ENCODE results near the gene SART1. TPM values are rescaled to one million over a fixed set of nuclear protein-coding genes. Genes with fewer than 3 reads are reported as not detected.
A peak's percentile ranks its signal among the peaks of the same experiment; 100 is the strongest.
"Not testable (repeated sequence)": the region's sequence is repeated elsewhere in the genome, so short reads cannot be mapped to it uniquely, and the experiment has no call there.

Gene SART1
- total RNA-seq, 1 donor from 2014 or later = 64.7 TPM

DNA sequence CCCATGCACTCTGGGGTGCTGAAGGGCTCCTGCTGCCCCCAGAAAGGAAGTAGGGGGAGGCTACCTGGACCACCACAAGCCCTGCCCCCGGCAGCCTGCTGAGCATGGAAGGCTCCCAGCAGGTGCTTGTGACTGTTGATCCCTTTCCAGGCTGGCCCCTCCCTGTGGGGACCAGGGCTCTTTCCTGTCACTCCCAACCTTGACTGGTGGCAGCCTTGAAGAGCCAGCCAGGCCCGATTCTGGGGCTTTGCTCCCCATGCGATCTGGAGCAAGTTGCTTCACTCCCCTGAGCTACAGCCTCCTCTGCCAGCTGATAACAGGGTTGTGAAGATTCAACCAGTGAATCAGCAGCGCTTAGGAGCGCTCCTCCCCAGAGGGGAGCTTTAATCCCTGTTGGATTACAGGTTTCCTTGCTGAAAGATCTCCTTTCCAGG is 45.7 kb downstream of the SART1 start:
- H3K27ac Mint-ChIP-seq (ENCODE audit: unreplicated experiment) = no peak overlapping the region
- TF ChIP-seq, protein P1, sequence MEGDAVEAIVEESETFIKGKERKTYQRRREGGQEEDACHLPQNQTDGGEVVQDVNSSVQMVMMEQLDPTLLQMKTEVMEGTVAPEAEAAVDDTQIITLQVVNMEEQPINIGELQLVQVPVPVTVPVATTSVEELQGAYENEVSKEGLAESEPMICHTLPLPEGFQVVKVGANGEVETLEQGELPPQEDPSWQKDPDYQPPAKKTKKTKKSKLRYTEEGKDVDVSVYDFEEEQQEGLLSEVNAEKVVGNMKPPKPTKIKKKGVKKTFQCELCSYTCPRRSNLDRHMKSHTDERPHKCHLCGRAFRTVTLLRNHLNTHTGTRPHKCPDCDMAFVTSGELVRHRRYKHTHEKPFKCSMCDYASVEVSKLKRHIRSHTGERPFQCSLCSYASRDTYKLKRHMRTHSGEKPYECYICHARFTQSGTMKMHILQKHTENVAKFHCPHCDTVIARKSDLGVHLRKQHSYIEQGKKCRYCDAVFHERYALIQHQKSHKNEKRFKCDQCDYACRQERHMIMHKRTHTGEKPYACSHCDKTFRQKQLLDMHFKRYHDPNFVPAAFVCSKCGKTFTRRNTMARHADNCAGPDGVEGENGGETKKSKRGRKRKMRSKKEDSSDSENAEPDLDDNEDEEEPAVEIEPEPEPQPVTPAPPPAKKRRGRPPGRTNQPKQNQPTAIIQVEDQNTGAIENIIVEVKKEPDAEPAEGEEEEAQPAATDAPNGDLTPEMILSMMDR (conservative IDR thresholded peaks at IDR 0.05) = no peak
- no peak overlapping the region for H3K4me3 Mint-ChIP-seq
- no peaks in the 10 kb centered on the region for H3K27me3 Mint-ChIP-seq (ENCODE audit: low read depth)
- peaks cover 12% of the 10 kb centered on the region for H3K4me1 Mint-ChIP-seq
- peaks cover 4% of the 10 kb centered on the region for H3K36me3 Mint-ChIP-seq (ENCODE audit: low read depth)
- no peaks in the 10 kb centered on the region for H3K9me3 Mint-ChIP-seq
- no peak for DNase-seq (ENCODE audit: low read depth, low spot score)

DNA sequence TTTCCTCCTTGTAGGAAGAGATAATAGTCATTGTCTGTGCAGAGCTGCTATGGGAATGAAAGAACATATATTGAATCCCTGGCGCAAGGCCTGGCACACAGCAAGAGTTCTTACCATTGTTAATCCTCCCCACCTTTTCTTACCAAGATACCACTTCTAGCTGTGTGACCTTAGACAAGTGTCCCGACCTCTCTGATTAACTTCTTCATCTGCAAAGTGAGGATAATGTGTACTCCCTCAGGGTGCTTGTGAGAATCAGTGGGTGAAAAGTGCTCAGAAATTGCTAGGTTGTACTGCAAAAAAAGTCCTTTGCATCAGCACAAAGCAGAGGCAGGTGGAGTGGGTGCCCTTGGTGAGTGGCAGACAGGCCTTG is 46.5 kb downstream of the SART1 start:
- TF ChIP-seq, protein P1 (conservative IDR thresholded peaks at IDR 0.05) = no peak
- peak overlapping the region; percentile 60 for H3K4me3 Mint-ChIP-seq
- H3K27me3 Mint-ChIP-seq (ENCODE audit: low read depth) = no peaks in the 10 kb centered on the region
- H3K27ac Mint-ChIP-seq (ENCODE audit: unreplicated experiment) = no peak overlapping the region
- H3K36me3 Mint-ChIP-seq (ENCODE audit: low read depth) = peaks cover 2% of the 10 kb centered on the region
- H3K9me3 Mint-ChIP-seq = no peaks in the 10 kb centered on the region
- no peak for DNase-seq (ENCODE audit: low read depth, low spot score)
- H3K4me1 Mint-ChIP-seq = peaks cover 6% of the 10 kb centered on the region

DNA sequence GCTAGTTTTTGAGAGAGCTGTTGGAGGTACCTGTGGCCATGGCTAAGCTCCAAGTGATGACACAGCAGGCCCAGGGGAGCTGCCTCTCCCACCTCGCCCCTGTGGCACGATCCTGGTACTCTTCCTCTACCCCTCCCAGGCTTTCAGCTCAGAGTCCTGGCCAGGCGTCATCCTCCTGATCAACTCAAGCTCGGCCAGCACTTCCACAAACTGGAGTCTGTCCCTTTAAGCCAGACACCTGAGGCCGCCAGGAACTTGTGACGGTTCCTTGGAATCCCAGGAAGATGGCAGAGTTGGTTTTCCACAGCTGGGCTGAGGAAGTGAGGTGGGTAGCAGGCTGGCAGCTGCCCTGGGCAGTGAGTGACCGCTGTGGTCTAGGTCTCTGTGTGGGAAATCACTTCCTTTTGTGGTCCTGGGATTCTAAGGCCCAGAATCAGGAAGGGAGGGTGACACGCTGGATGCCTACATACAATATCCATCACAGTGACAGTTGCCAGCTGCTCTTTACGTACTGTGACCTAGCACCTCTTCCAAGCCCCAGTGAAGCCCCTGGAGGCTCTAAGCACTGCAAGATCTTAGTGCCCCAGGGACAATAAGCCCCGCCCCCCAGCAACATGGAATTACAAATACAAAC is 47.1 kb downstream of the SART1 start:
- peaks cover 2% of the 10 kb centered on the region for H3K36me3 Mint-ChIP-seq (ENCODE audit: low read depth)
- TF ChIP-seq, protein P1 (conservative IDR thresholded peaks at IDR 0.05) = no peak
- peak overlapping the region; percentile 60 for H3K4me3 Mint-ChIP-seq
- no peak for DNase-seq (ENCODE audit: low read depth, low spot score)
- H3K27ac Mint-ChIP-seq (ENCODE audit: unreplicated experiment) = no peak overlapping the region
- H3K4me1 Mint-ChIP-seq = peaks cover under 1% of the 10 kb centered on the region
- H3K27me3 Mint-ChIP-seq (ENCODE audit: low read depth) = no peaks in the 10 kb centered on the region
- no peaks in the 10 kb centered on the region for H3K9me3 Mint-ChIP-seq

DNA sequence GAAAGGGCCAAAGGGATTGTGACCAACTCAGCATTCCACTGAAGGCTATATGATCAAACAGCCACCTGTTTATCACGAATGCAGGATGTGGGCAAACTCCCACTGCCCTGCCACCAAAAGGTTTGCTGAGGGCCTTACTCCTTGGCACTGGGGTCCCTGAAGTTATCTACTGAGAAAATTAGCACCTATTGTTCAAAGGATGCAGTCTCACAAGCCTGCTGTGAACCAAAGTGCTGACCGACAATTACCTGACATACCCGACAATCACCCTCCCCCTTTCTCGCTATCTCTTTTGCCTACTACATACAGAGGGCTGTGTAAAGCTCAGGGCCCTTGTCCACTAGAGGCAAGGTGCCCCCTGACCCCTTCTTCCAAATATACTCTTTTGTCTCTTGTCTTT is 48.5 kb downstream of the SART1 start:
- not testable (repeated sequence) for H3K36me3 Mint-ChIP-seq (ENCODE audit: low read depth); H3K4me3 Mint-ChIP-seq; H3K4me1 Mint-ChIP-seq; DNase-seq (ENCODE audit: low read depth, low spot score); H3K9me3 Mint-ChIP-seq; H3K27me3 Mint-ChIP-seq (ENCODE audit: low read depth); H3K27ac Mint-ChIP-seq (ENCODE audit: unreplicated experiment)

DNA sequence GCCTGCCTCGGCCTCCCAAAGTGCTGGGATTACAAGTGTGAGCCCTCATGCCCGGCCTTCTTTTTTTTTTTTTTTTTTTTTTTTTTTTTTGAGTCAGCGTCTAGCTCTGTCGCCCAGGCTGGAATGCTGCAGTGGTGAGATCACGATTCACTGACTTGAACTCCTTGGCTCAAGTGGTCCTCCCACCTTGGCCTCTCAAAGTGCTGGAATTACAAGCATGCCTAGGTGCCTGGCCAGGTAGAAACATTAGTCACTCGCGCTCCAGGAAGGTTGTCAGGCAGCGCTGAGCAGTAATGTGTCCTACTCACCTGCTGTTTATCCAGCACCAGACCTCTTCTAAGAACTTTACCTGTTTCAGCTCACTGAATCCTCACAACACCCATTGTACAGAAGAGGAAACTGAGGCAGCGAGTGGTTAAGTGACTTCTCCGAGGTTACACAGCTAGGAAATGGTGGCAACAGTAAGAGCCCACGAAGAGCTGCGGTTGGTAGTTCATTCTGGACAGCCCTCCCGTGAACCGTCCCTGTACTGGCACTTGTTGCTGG is 49.8 kb downstream of the SART1 start:
- no peak for DNase-seq (ENCODE audit: low read depth, low spot score)
- Mint-ChIP-seq H3K4me3 (no peak overlapping the region), H3K27me3 (ENCODE audit: low read depth) (no peaks in the 10 kb centered on the region), H3K4me1 (no peaks in the 10 kb centered on the region), H3K9me3 (no peaks in the 10 kb centered on the region), H3K36me3 (ENCODE audit: low read depth) (no peaks in the 10 kb centered on the region), H3K27ac (ENCODE audit: unreplicated experiment) (no peak overlapping the region)
- TF ChIP-seq, protein P1 (conservative IDR thresholded peaks at IDR 0.05) = no peak

DNA sequence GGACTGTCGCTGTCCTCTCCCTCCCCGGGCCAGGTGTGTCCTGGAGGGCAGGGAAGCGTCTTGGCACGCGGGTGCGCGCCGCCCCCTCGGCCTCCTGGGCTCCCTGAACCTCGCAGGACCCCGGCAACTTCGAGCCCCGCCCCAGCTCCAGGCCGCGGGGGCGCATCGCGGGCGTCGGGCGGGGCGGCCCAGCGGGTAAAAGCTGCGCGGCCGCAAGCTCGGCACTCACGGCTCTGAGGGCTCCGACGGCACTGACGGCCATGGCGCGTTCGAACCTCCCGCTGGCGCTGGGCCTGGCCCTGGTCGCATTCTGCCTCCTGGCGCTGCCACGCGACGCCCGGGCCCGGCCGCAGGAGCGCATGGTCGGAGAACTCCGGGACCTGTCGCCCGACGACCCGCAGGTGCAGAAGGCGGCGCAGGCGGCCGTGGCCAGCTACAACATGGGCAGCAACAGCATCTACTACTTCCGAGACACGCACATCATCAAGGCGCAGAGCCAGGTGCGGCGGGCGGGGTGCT is 50.3 kb downstream of the SART1 start, which contains the start of gene CST6:
Gene CST6, plus strand, starts transcription at position 224 of the 519 bp plus-strand sequence. Its CDS starts 37 bp downstream, at position 261.
- no peaks in the 10 kb centered on the region for H3K27me3 Mint-ChIP-seq (ENCODE audit: low read depth)
- H3K27ac Mint-ChIP-seq (ENCODE audit: unreplicated experiment) = no peak within 1 kb of the TSS
- no peaks in the 10 kb centered on the region for H3K4me1 Mint-ChIP-seq
- TF ChIP-seq, protein P1 (conservative IDR thresholded peaks at IDR 0.05) = no peak
- DNase-seq (ENCODE audit: low read depth, low spot score) = no peak
- H3K4me3 Mint-ChIP-seq = no peak within 1 kb of the TSS
- no peaks in the 10 kb centered on the region for H3K9me3 Mint-ChIP-seq
- H3K36me3 Mint-ChIP-seq (ENCODE audit: low read depth) = no peaks in the 10 kb centered on the region

All from neural crest cell (in vitro differentiated cells).